Esophagus muscularis mucosa (tissue), 4 donors: Measurements from ENCODE around the gene HSPA1L.

Source experiments
- EP300 ChIP-seq: sonication (generic); formaldehyde crosslinking; IDR thresholded peaks from one replicate; pipeline ENCODE4 v1.6.1; 2017; ENCODE audit warnings: antibody characterized with exemption
- POLR2A ChIP-seq: fragments of 450-650 bp; IDR thresholded peaks from one replicate; pipeline ENCODE4 v1.6.1; 2017; ENCODE audit warnings: antibody characterized with exemption, moderate library complexity, mild to moderate bottlenecking, low read depth
- POLR2AphosphoS5 ChIP-seq, 2 donors: sonication (generic); formaldehyde crosslinking; IDR thresholded peaks; one replicate each; pipeline ENCODE4 v1.6.1; 2017; ENCODE audit warnings: antibody characterized with exemption in 2 of 2
- TF ChIP-seq, protein P1 (sequence below), 3 experiments: fragments of 200-600 bp in 2 of 3; fragments of 450-650 bp in 1 of 3; sonication (generic) in 2 of 3; IDR thresholded peaks; one replicate each; pipeline ENCODE4 v1.5.1; 2017 to 2019; ENCODE audit warnings: antibody characterized with exemption in 3 of 3, mild to moderate bottlenecking in 2 of 3, moderate library complexity in 1 of 3

DNA sequence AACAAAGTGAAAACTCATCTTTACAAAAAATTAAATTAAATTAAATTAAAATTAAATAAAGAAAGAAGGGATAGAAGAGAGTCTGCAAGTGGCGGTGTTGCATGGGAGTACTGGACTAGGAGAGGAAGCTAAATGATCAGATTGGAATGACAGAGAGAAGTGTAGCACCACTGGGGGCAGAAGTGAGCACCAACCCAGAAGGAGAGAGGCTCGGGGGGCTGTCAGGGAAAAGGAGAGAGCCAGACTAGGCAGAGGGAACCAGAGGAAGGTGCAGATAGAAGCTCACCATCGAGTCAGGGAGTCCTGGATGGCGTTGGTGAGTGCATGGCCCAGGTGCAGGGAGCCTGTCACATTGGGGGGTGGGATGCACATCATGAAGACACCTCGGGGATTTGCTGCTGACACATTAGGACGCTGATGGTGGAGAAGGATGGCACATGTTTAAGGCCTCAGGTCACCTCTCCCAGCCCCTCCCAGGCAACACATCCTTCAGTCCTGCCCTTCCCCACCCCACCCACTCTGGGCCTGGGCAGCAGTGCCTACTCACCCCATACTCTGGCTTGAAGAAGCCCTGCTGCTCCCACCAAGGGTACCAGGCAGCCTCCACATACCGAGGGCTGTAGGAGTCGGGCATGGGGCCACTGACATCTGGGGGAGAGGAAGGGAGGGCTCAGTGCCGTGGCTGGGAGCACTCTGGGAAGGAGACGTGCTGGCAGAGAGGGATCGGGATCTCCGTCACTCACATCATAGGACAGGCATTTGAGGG is 23.6 kb downstream of the HSPA1L start:
- TF ChIP-seq POLR2AphosphoS5 (IDR thresholded peaks at IDR 0.05) (no peak), POLR2A (no peak), EP300 (no peak)
- TF ChIP-seq, protein P1, sequence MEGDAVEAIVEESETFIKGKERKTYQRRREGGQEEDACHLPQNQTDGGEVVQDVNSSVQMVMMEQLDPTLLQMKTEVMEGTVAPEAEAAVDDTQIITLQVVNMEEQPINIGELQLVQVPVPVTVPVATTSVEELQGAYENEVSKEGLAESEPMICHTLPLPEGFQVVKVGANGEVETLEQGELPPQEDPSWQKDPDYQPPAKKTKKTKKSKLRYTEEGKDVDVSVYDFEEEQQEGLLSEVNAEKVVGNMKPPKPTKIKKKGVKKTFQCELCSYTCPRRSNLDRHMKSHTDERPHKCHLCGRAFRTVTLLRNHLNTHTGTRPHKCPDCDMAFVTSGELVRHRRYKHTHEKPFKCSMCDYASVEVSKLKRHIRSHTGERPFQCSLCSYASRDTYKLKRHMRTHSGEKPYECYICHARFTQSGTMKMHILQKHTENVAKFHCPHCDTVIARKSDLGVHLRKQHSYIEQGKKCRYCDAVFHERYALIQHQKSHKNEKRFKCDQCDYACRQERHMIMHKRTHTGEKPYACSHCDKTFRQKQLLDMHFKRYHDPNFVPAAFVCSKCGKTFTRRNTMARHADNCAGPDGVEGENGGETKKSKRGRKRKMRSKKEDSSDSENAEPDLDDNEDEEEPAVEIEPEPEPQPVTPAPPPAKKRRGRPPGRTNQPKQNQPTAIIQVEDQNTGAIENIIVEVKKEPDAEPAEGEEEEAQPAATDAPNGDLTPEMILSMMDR (IDR thresholded peaks at IDR 0.05) = peak; percentile 44 to 62 (median 46)
